Activated B cell treated with CpG ODN at 0.5 μM for 24 hours (primary cell): ENCODE data around the gene AGRN. TPM values are rescaled to one million over a fixed set of nuclear protein-coding genes. Genes with fewer than 3 reads are reported as not detected.

ENCODE experiments used
- ATAC-seq: fragments of 200-7000 bp; cut with Tn5 transposase; one replicate; pipeline ENCODE4 v1.10.0; 2021; ENCODE audit warnings: low read depth, mild to moderate bottlenecking, moderate library complexity
- CTCF ChIA-PET: fragments of 350-600 bp; sonication (Branson Sonifier 250); formaldehyde crosslinking; loops from one replicate; lab custom pipeline; 2021; ENCODE audit warnings: antibody characterized with exemption; lab: Charles Lee
- POLR2A ChIA-PET: fragments of 350-600 bp; sonication (Branson Sonifier 250); formaldehyde crosslinking; loops from one replicate; lab custom pipeline; 2021; ENCODE audit warnings: antibody characterized with exemption; lab: Charles Lee
- DNase-seq: peaks from one replicate; pipeline ENCODE4 v3.0.0; 2022
- H3K27ac Mint-ChIP-seq: one replicate; pipeline ENCODE4 v1.8.0; 2020; ENCODE audit warnings: mixed read lengths
- H3K27me3 Mint-ChIP-seq: one replicate; pipeline ENCODE4 v1.8.0; 2021; ENCODE audit warnings: mixed read lengths
- H3K36me3 Mint-ChIP-seq: one replicate; pipeline ENCODE4 v1.8.0; 2021; ENCODE audit warnings: low read depth, mixed read lengths
- H3K4me1 Mint-ChIP-seq: one replicate; pipeline ENCODE4 v1.8.0; 2021; ENCODE audit warnings: mixed read lengths
- H3K4me3 Mint-ChIP-seq: one replicate; pipeline ENCODE4 v1.8.0; 2020; ENCODE audit warnings: mild to moderate bottlenecking, mixed read lengths
- H3K9me3 Mint-ChIP-seq: one replicate; pipeline ENCODE4 v1.8.0; 2020; ENCODE audit warnings: mixed read lengths
- intact Hi-C: fragments of 100-400 bp; cut with micrococcal nuclease; formaldehyde crosslinking; loops from one replicate; pipeline ENCODE4 v1.15.1; 2024
- total RNA-seq: library from RNA; stranded (reverse); gene quantifications from 2 replicates; pipeline ENCODE4 v1.2.3, GENCODE V29; 2022
- TF ChIP-seq, protein P1 (sequence below): fragments of 200-600 bp; IDR thresholded peaks from one replicate; pipeline ENCODE4 v1.8.0; 2022; ENCODE audit warnings: antibody characterized with exemption, mild to moderate bottlenecking

AGRN gene
- total RNA-seq, 1 donor from 2014 or later = 27.1 TPM

- TF ChIP-seq, protein P1, sequence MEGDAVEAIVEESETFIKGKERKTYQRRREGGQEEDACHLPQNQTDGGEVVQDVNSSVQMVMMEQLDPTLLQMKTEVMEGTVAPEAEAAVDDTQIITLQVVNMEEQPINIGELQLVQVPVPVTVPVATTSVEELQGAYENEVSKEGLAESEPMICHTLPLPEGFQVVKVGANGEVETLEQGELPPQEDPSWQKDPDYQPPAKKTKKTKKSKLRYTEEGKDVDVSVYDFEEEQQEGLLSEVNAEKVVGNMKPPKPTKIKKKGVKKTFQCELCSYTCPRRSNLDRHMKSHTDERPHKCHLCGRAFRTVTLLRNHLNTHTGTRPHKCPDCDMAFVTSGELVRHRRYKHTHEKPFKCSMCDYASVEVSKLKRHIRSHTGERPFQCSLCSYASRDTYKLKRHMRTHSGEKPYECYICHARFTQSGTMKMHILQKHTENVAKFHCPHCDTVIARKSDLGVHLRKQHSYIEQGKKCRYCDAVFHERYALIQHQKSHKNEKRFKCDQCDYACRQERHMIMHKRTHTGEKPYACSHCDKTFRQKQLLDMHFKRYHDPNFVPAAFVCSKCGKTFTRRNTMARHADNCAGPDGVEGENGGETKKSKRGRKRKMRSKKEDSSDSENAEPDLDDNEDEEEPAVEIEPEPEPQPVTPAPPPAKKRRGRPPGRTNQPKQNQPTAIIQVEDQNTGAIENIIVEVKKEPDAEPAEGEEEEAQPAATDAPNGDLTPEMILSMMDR = no peak
- POLR2A ChIA-PET = interaction anchor here (0.8 to 6.4 kb wide), 4 partner anchors 14 to 27 kb away, joined by 3 to 99 read pairs (median 3); partner anchors contain the start of gene ISG15
- peaks cover 9% of the 10 kb centered on the region for H3K27me3 Mint-ChIP-seq
- ATAC-seq (no peak), DNase-seq (no peak)
- no peak overlapping the region for H3K27ac Mint-ChIP-seq
- H3K36me3 Mint-ChIP-seq = no peaks in the 10 kb centered on the region
- intact Hi-C loops = no loop called here
- peaks cover 25% of the 10 kb centered on the region for H3K4me1 Mint-ChIP-seq
- CTCF ChIA-PET = interaction anchor here (1.2 to 1.3 kb wide), 3 partner anchors 22 to 209 kb away, joined by 3 to 4 read pairs (median 4); no protein-coding TSS in a partner anchor
- no peaks in the 10 kb centered on the region for H3K9me3 Mint-ChIP-seq
- H3K4me3 Mint-ChIP-seq = no peak overlapping the region
Observed at GRCh38 chr1:1041092-1041523, 21.2 kb downstream of the AGRN start.

GRCh38 chr1:1041873-1042272 is 22.0 kb downstream of the AGRN start:
- Mint-ChIP-seq H3K4me3 (no peak overlapping the region), H3K9me3 (no peaks in the 10 kb centered on the region), H3K36me3 (no peaks in the 10 kb centered on the region), H3K4me1 (peaks cover 25% of the 10 kb centered on the region), H3K27me3 (peaks cover 9% of the 10 kb centered on the region), H3K27ac (no peak overlapping the region)
- ChIA-PET CTCF (no interaction called here), POLR2A (interaction anchor here (6.4 kb wide), 1 partner anchor 19 kb away, joined by 99 read pairs; no protein-coding TSS in a partner anchor)
- ATAC-seq = no peak
- intact Hi-C loops = no loop called here
- DNase-seq = no peak
- TF ChIP-seq, protein P1 = no peak

DNA sequence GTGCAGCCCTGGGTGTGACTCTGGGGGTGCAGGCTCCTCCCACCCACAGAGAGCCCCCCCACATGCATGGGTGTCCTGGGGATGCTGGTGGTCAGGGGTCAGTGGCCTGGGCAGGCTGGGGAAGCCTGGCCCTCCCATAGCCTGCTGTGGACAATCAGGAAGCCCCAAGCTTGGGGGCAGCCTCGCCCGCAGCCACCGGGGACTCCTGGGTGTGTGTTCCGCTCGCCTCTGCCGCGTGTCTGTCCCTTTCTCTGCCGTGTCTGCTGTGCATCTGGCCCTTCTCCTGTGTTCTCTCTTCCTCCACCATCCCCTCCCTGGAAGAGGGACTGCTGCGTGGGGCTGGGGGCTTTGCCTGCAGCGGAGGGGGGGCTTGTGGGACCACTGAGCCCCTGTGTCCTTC is 22.9 kb downstream of the AGRN start:
- Mint-ChIP-seq H3K27ac (no peak overlapping the region), H3K27me3 (peaks cover 9% of the 10 kb centered on the region), H3K4me3 (no peak overlapping the region), H3K4me1 (peaks cover 22% of the 10 kb centered on the region), H3K36me3 (no peaks in the 10 kb centered on the region), H3K9me3 (no peaks in the 10 kb centered on the region)
- ATAC-seq (no peak), DNase-seq (no peak)
- CTCF ChIA-PET = no interaction called here
- intact Hi-C loops = no loop called here
- POLR2A ChIA-PET = no interaction called here
- TF ChIP-seq, protein P1 = no peak

DNA sequence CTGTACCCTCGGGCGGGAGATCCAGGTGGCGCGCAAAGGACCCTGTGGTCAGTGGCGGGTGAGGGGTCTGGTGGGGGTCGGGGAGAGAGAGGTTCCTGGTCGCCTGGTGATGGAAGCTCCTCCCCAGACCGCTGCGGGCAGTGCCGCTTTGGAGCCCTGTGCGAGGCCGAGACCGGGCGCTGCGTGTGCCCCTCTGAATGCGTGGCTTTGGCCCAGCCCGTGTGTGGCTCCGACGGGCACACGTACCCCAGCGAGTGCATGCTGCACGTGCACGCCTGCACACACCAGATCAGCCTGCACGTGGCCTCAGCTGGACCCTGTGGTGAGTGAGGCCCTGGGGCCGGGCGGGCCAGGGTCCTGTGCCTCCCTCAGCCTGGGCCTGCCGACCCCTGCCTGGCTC is 23.5 kb downstream of the AGRN start:
- Mint-ChIP-seq H3K27me3 (peaks cover 8% of the 10 kb centered on the region), H3K9me3 (no peaks in the 10 kb centered on the region), H3K27ac (no peak overlapping the region), H3K36me3 (no peaks in the 10 kb centered on the region), H3K4me1 (peaks cover 18% of the 10 kb centered on the region), H3K4me3 (no peak overlapping the region)
- ATAC-seq (no peak), DNase-seq (no peak)
- TF ChIP-seq, protein P1 = no peak
- ChIA-PET CTCF (no interaction called here), POLR2A (no interaction called here)
- intact Hi-C loops = no loop called here

DNA sequence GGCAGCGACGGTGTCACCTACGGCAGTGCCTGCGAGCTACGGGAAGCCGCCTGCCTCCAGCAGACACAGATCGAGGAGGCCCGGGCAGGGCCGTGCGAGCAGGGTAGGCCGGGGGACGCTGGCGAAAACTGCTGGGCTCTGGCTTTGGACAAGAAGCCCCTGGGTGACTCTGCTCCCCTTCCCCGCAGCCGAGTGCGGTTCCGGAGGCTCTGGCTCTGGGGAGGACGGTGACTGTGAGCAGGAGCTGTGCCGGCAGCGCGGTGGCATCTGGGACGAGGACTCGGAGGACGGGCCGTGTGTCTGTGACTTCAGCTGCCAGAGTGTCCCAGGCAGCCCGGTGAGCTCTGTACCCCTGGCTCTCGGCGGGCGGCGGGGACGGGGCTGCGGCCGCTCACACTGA is 24.0 kb downstream of the AGRN start:
- POLR2A ChIA-PET = interaction anchor here (0.6 to 1.4 kb wide), 2 partner anchors 9 to 11 kb away, joined by 3 to 11 read pairs; no protein-coding TSS in a partner anchor
- CTCF ChIA-PET = no interaction called here
- Mint-ChIP-seq H3K4me3 (no peak overlapping the region), H3K27ac (no peak overlapping the region), H3K9me3 (no peaks in the 10 kb centered on the region), H3K27me3 (peaks cover 3% of the 10 kb centered on the region), H3K36me3 (no peaks in the 10 kb centered on the region), H3K4me1 (peaks cover 13% of the 10 kb centered on the region)
- intact Hi-C loops = no loop called here
- TF ChIP-seq, protein P1 = no peak
- DNase-seq = no peak
- ATAC-seq = no peak
